K562 (cell line): ENCODE measurements around the gene IP6K1. TPM values are rescaled to one million over a fixed set of nuclear protein-coding genes. Genes with fewer than 3 reads are reported as not detected.

Experiments
- ATAC-seq: fragments of 200-7000 bp; cut with Tn5 transposase; 3 replicates; pipeline ENCODE4 v1.9.1; 2020; ENCODE audit warnings: moderate library complexity
- BruUV-seq: library from RNA; stranded (reverse); fragments of 400-500 nt; replicated peaks from 2 replicates; lab custom pipeline; 2021; lab: Mats Ljungman, UMichigan
- CTCF ChIA-PET: fragments of 300-600 bp; formaldehyde crosslinking; extraction: SDS; loops from one replicate; lab custom pipeline; 2021; ENCODE audit warnings: low intra/inter-chr PET ratio; lab: Yijun Ruan, JAX
- POLR2A ChIA-PET: fragments of 300-600, 350-650 bp; sonication (Branson Sonifier 250); formaldehyde crosslinking; extraction: SDS; loops from one replicate; lab custom pipeline; 2021; ENCODE audit warnings: antibody characterized with exemption, inconsistent platforms; lab: Yijun Ruan, JAX
- DNase-seq, 4 experiments: peaks; one replicate each; pipeline versions ENCODE4 v3.0.0 to v3.0.0-alpha.2; 2011 to 2018; ENCODE audit warnings: low spot score in 3 of 4, mixed read lengths in 3 of 4; ENCODE audit errors: extremely low read depth in 1 of 4
- FAIRE-seq: peaks from 2 replicates; lab custom pipeline; 2011; peaks lifted over from hg19 to GRCh38; lab: Jason Lieb, UNC
- H2AFZ ChIP-seq: 2 replicates; pipeline ENCODE4 v1.6.0; 2011; ENCODE audit warnings: low read depth, low read length, control low read depth, inconsistent platforms
- H3K27ac ChIP-seq: fragments of 200-600 bp; 3 replicates; pipeline ENCODE4 v1.8.0; 2011; ENCODE audit warnings: low read depth, mild to moderate bottlenecking, control low read depth, inconsistent platforms, low read length, moderate library complexity, mixed read lengths; ENCODE audit errors: extremely low read depth
- H3K27me3 ChIP-seq, 2 experiments: fragments of 300-600 bp in 1 of 2; 2 replicates in 1 of 2; 3 replicates in 1 of 2; pipeline versions ENCODE4 v1.6.0 to v1.8.0; 2011; ENCODE audit warnings: inconsistent platforms in 2 of 2, low read length in 2 of 2, mild to moderate bottlenecking in 1 of 2, mixed read lengths in 1 of 2, moderate library complexity in 1 of 2; ENCODE audit not compliant: control insufficient read depth in 2 of 2, insufficient read depth in 2 of 2
- H3K36me3 ChIP-seq: fragments of 300-600 bp; 3 replicates; pipeline ENCODE4 v1.8.0; 2011; ENCODE audit warnings: mild to moderate bottlenecking, low read length, inconsistent platforms; ENCODE audit not compliant: control insufficient read depth, insufficient read depth
- H3K4me1 ChIP-seq, 2 experiments: fragments of 200-600 bp in 1 of 2; replicated peaks in 1 of 2; 2 replicates in 1 of 2; 3 replicates in 1 of 2; pipeline versions ENCODE4 v1.5.1 to v1.8.0; 2011; ENCODE audit warnings: inconsistent platforms in 2 of 2, low read length in 2 of 2, mild to moderate bottlenecking in 1 of 2, mixed read lengths in 1 of 2, moderate library complexity in 1 of 2; ENCODE audit not compliant: control insufficient read depth in 2 of 2, insufficient read depth in 2 of 2
- H3K4me2 ChIP-seq: 2 replicates; pipeline ENCODE4 v1.6.1; 2011; ENCODE audit warnings: low read length, control low read depth, inconsistent platforms, mixed read lengths; ENCODE audit not compliant: insufficient read depth
- H3K4me3 ChIP-seq: fragments of 200-600 bp; sonication (generic), shearing (Covaris generic); 2 replicates; pipeline ENCODE4 v1.5.1; 2016; ENCODE audit warnings: control low read depth, inconsistent platforms
- H3K79me2 ChIP-seq: fragments of 200-600 bp; 3 replicates; pipeline ENCODE4 v1.8.0; 2011; ENCODE audit warnings: low read length, inconsistent platforms; ENCODE audit not compliant: control insufficient read depth, insufficient read depth
- H3K9ac ChIP-seq, 2 experiments: 2 replicates each; pipeline versions ENCODE4 v1.6.0 to v1.6.1; 2011; ENCODE audit warnings: low read depth in 2 of 2, low read length in 2 of 2, control low read depth in 1 of 2, inconsistent platforms in 1 of 2, mild to moderate bottlenecking in 1 of 2, mixed read lengths in 1 of 2; ENCODE audit not compliant: insufficient read depth in 1 of 2
- H3K9me1 ChIP-seq: one replicate; pipeline ENCODE4 v1.6.0; 2011; ENCODE audit warnings: inconsistent platforms, mild to moderate bottlenecking, low read length, moderate library complexity; ENCODE audit not compliant: control insufficient read depth, insufficient read depth
- H3K9me3 ChIP-seq: replicated peaks from 2 replicates; pipeline ENCODE4 v1.5.1; 2011; ENCODE audit warnings: low read depth, low read length, inconsistent platforms; ENCODE audit not compliant: control insufficient read depth, insufficient read depth
- H4K20me1 ChIP-seq: replicated peaks from 2 replicates; pipeline ENCODE4 v1.6.1; 2011; ENCODE audit warnings: low read length, inconsistent platforms, mixed read lengths; ENCODE audit not compliant: control insufficient read depth, insufficient read depth
- CBFA2T2 ChIP-seq: fragments of 450-650 bp; conservative IDR thresholded peaks from 2 replicates; pipeline ENCODE4 v1.6.1; 2017; ENCODE audit warnings: mild to moderate bottlenecking
- POLR2G ChIP-seq: fragments of 200-400 bp; formaldehyde crosslinking; IDR thresholded peaks from 2 replicates; pipeline ENCODE4 v1.6.1; 2017; ENCODE audit warnings: low read depth, mild to moderate bottlenecking, antibody characterized with exemption, low read length, moderate library complexity
- ZKSCAN8 ChIP-seq: fragments of 200-800 bp; sonication (Bioruptor generic); IDR thresholded peaks from 2 replicates; pipeline ENCODE4 v1.6.1; 2016; ENCODE audit warnings: missing genetic modification characterization, missing compliant biosample characterization
- WGBS: fragments of 100-300 bp; shearing (Covaris generic); methylation state at CpG from one replicate; pipeline ENCODE4 v1.1.6; 2016; ENCODE audit warnings: low coverage, mixed read lengths; ENCODE audit not compliant: insufficient coverage; ENCODE audit errors: missing lambda C conversion rate; 5-methylcytosine and 5-hydroxymethylcytosine counted together
- in situ Hi-C: fragments of 300-500 bp; cut with MboI; formaldehyde crosslinking; loops from 4 replicates; pipeline ENCODE4 v1.15.0; 2018; ENCODE audit warnings: inconsistent platforms, mixed read lengths
- intact Hi-C: fragments of 100-400 bp; cut with micrococcal nuclease; formaldehyde crosslinking; loops from 2 replicates; pipeline ENCODE4 v1.14.2; 2022
- polyA plus RNA-seq, 8 experiments: library from polyadenylated mRNA; depleted of rRNA in 4 of 8; stranded (reverse) in 5 of 8; unstranded in 3 of 8; fragments of >200 nt; fragmentation: Nextera tagmentation in 2 of 8; fragmentation: Illumina TruSeq in 1 of 8; extraction: Ambion mirVana in 2 of 8; extraction: Trizol in 1 of 8; gene quantifications; 2 replicates each; pipeline versions ENCODE4 v1.2.1 to v1.2.3, GENCODE V29; 2011 to 2014; ENCODE audit warnings: inconsistent platforms in 1 of 8, missing spikeins in 1 of 8
- total RNA-seq, 7 experiments: library from RNA; depleted of rRNA in 6 of 7; stranded (reverse); fragments of >200 nt in 6 of 7; fragmentation: Illumina TruSeq in 2 of 7; extraction: Trizol in 2 of 7; gene quantifications; 2 replicates each; pipeline versions ENCODE4 v1.2.1 to v1.2.3, GENCODE V29; 2011 to 2021; ENCODE audit warnings: low replicate concordance in 1 of 7

The IP6K1 gene
- total and polyA plus RNA-seq, 9 of the 15 experiments (the other 6 are each of a cell fraction or from before 2014, with no cell fraction given), result 0.46 to 29.2 (median 13.1) TPM

DNA sequence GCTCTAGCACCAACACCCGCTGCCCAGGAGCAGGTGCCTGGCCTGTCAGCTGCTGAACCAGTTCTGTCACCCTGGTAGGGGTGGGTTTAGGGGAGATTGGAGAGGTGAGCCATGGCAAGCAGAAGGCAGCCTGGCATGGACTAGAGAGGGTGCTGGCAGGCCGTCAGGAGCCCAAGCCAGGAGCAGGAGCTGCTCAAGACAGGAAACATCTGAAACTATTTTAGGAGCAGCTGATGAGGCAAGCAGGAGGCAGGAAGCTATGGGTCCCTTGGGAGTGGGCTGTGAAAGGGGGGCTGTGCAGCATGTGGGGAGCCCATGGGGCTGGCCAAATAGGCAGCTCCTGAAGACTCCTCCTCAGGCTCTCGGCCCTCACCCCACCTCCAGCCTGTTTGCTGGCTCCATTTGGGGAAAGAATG lies 19.0 kb upstream of the IP6K1 start:
- H3K9ac ChIP-seq, result peak overlapping the region; percentile 46 to 85
- H3K27ac ChIP-seq, result peak overlapping the region; percentile 75
- H3K27me3 ChIP-seq, result no peaks in the 10 kb centered on the region
- TF ChIP-seq CBFA2T2 (no peak), ZKSCAN8 (0 out of 2 replicates have a peak, but pooled peaks have one; percentile 34), POLR2G (0 out of 2 replicates have a peak, but pooled peaks have one; percentile 6)
- BruUV-seq, result no TSS peak
- H3K4me1 ChIP-seq, result peaks cover 43 to 64% of the 10 kb centered on the region in 2 experiments
- H3K4me2 ChIP-seq, result peak overlapping the region; percentile 53; the same call in 1 of the 2 replicates
- H4K20me1 ChIP-seq, result no peaks in the 10 kb centered on the region
- FAIRE-seq (no peak), ATAC-seq (no peak), DNase-seq (no peak)
- no peak overlapping the region; the same call in 1 of the 2 replicates for H3K4me3 ChIP-seq
- H2AFZ ChIP-seq, result no peak overlapping the region
- peaks cover 2% of the 10 kb centered on the region for H3K9me1 ChIP-seq
- in situ Hi-C loops, result no loop called here
- ChIA-PET POLR2A (interaction anchor here (0.6 to 2.4 kb wide), 5 partner anchors 8 to 696 kb away, joined by 3 to 10 read pairs (median 4); partner anchors contain the start of genes IP6K1 and UBA7), CTCF (interaction anchor here (0.9 kb wide), 1 partner anchor 34 kb away, joined by 3 read pairs; no protein-coding TSS in a partner anchor)
- peaks cover 9% of the 10 kb centered on the region; the same call in 2 of the 3 replicates for H3K36me3 ChIP-seq
- intact Hi-C loops, result no loop called here
- peaks cover 23% of the 10 kb centered on the region for H3K79me2 ChIP-seq
- 58% methylated on average over 2 of the region's 3 CpGs for WGBS
- H3K9me3 ChIP-seq, result no peaks in the 10 kb centered on the region
